D341Med (cell line): Measurements from ENCODE around the gene GJA10.

Experiments used
- DNase-seq: peaks from one replicate; pipeline ENCODE4 v3.0.0; 2012; ENCODE audit warnings: low spot score

GJA10 gene

GRCh38 chr6:89917801-89918366, 23.6 kb downstream of the GJA10 start:
- no peak for DNase-seq

GRCh38 chr6:89921197-89921596, 26.9 kb downstream of the GJA10 start:
- DNase-seq = no peak

- no peak for DNase-seq
Measured at GRCh38 chr6:89921691-89922090, 27.4 kb downstream of the GJA10 start.

- DNase-seq = no peak
Measured at GRCh38 chr6:89924231-89924630, 30.0 kb downstream of the GJA10 start.

DNA sequence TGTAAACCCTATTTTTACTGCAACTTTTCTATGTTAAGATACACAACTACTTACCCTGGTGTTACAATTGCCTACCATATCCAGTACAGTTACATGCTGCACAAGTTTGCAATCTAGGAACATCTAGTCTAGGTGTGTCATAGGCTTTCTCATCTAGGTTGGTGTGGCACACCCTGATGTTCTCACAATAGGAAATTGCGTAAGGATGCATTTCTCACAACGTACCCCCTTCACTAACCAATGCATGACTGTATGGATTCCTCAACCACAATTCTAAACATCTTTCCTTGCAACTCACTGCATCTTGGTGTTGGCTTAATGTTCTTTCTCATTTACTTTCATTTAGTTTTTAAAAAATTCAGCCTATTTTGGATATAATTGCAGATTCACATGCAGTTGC, 31.6 kb downstream of the GJA10 start:
- no peak for DNase-seq

- no peak for DNase-seq
Measured at GRCh38 chr6:89927264-89927663, 33.0 kb downstream of the GJA10 start.

DNA sequence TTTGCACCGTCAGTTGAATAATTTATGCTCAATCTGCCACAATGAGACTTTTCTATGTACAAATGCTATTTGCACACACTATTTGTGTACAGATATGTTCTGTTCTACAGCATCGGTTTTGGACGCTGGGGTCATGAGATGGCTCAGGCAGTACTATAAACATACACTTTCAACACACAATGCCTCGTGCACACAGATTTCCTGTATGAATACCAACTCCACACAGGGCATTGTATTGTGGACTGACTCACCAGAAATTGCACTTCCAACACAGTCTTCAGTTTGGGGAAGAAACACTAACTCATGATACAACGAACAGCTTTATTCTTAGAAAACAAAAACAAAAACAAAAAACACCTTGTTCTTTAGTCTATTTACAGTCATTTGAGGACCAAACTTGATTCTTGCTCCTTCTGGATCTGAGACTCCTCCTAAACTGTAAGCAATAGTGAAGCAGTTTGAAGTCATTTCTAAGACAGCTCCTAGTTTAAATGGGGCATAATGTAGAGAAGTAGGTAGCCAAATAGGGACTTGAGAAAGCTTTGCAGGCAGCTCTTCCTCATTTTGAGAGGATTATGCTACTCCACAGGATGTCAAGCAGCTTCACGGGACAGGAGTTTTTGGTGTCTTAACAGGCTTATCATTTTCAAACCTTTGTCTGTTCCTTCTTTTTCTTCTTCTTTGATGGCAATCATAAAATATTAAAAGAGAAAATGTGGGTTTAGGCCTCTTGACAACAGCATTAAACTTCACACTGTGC, 33.7 kb downstream of the GJA10 start:
- no peak for DNase-seq

DNA sequence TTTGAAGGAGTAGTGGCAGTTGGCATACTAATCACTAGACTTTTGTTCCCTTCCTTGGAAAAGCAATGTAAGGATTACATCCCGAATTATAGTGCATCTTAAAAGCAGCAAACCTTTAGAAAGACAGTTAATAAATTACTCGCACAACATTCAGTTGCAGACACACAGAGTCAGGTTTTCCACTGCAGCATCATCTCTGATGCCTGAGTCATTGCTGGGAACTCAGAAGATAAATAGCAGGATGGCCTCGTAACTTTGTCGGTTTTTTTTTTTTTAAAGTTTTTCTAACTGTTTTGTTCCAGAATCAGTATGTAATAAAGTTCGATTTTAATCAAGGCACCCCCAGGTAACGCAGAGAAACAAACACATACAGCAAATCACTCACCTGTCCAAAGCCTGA, 34.3 kb downstream of the GJA10 start:
- DNase-seq = no peak

GRCh38 chr6:89930789-89931188, 36.5 kb downstream of the GJA10 start:
- DNase-seq = no peak

GRCh38 chr6:89932245-89932802, 38.1 kb downstream of the GJA10 start:
- no peak for DNase-seq

DNA sequence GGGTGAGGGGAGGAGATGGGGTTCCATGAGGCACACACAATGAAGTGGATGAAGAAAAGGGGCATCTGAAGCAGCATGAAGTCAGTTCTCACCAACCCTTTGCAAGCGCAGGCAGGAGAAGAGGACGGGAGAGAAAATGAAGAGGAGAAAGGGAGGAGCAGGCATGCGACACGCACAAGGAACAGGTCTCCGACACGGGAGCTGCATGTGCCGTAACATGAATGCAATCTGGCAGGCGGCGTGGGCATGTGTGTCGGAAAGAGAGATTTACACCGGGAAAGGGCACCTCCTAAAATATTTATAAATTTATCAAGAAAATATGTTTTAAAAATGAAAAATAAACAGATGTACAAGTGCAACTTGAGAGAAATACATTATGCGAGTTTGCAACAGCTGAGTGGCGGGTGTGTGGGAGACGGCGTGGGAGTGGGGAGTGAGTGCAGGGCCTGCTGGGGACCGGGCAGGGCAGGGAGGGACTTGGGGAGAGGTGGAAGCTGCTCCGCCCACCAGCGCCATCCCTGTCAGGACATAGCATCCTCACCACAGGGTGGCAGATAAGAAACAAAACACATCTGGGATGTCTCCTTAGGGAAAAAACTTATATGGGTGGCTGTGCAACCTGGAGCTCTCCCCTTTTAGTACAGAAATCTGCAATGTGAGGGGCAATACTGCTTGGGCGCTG, 40.6 kb downstream of the GJA10 start:
- no peak for DNase-seq

DNA sequence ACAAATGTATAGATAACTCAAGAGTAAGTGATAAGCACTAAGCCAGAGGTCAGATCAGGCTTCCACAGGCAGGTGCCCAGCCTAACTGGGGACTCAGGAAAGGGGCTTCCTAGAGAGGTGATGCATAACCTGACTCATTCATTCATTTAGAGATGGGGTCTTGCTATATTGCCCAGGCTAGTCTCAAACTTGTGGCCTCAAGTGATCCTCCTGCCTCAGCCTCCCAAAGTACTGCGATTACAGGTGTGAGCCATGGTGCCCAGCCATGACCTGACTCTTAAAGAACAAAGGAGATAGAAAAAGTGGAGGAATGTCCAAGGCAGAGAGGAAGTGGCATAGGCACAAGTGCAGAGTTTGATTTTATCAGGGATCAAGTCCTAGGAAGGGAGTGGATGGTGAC, 41.9 kb downstream of the GJA10 start:
- DNase-seq = no peak

DNA sequence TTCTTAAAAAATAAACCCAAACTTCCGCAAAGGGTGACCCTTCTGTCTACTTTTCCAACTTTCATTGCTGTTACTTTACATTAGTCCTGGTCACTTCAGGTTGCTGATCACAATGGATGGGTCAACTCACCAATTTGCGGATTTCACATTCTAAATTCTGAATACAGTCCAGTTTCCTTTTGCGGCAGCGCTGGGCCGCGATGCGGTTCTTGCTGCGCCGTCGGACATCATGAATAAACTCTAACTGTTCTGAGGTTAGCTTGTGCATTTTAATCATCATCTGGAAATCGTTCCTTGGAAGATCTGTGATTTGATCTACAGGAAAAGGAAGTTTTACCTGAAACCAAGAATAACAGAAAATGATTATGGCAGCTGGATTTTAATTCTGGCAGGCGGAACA, 43.7 kb downstream of the GJA10 start:
- no peak for DNase-seq

- no peak for DNase-seq
Measured at GRCh38 chr6:89939144-89939543, 44.9 kb downstream of the GJA10 start.

DNA sequence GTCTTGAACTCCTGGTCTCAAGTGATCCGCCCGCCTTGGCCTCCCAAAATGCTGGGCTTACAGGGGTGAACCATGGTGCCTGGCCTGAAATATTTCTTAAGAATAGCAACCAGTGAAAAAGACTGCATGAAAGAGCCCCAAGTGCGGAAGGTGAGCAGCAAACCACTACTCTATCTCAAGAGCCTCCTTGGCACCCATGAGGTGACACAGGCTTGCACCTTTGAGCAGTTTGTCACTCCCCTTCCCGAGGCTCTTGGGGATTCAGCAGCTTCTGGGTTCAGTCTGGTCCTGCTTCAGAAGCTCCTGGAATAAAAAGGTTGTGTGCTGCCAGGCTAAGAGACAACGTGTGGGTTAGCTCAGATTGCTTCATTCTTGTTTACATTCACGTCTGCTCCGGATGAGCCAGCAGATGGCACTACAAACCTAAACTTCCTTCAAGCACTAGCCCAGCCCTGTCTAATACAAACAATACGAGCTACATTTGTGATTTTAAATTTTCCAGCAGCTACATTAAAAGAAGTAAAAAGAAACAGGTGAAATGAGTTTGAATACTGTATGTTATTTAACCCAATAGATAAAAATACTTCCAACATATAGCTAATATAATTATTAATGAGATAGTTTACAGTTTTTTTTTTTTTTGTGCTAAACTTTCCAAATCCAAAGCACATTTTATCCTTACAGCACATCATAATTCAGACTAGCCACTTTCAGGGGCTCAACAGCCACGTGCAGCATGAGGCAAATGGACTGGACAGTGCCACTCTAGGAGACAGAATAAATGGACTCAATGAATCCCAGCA, 46.2 kb downstream of the GJA10 start:
- DNase-seq = peak; percentile 78

DNA sequence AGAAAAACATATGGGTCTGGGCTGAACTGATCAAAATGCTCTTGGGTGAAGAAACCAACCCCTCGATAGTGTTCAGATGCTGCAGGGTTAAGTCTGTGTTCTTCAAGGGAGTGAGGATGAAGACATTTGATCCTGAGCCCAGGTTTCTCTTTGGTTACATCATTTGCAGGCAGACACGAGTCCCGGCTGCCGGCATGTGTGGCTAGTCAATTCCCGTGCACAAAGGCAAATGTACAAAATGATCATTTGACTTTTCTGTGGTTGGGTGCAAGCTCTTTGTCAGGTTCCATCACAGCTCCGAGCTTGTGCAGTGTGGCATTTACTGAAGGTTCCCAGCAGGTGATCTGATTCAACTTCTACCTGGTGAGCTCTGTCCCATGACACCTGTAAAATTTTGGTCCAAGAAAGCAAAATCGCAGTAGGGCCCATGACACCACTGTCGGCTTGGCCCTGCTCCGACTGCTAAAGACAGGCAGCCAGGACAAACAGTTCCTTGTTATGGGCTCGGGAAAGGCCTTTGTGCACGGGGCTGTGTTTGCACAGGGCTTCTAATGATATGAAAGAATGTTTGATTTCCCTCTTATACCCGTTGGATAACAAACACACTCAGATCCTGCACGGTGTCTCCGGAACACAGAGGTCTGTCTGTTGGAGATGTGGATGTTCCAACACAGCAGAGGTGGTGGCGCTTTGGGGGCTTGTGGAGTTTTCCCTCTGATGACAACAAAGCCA, 46.9 kb downstream of the GJA10 start:
- no peak for DNase-seq

DNA sequence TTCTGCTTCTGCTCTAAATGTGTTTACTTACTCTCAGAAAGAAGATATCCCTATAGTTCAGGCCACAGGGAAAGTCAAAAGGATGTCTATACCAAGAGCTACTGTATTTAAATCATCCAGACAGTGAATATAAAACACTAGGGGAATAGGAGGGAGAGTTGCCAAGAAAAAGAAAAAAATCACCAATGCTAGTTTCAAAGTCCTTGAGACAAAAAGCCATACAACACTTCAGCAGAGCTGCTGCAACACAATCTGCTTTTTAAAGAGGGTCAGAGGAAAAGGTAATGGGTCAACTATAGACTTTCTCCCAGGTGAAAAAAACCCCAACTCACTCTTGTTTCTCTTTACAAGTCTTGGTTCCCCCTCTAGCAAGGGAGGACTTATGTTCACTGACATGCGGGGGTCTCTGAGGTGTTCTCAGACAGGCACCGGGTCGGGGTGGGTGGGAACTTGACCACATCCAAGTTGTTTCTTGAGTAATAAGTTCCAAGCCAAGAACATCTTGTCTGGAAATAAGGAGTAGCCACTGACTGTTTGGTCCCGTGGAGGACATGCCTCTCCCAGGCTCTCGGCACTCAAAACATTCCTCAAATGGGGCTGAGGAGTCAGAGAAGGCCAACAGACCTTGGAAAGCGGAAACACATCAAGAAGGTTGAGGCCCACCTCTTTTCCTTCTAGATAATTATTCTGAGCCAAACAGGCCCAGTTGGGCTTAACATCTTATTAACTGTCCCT, 47.7 kb downstream of the GJA10 start:
- DNase-seq = no peak

GRCh38 chr6:89942601-89943000, 48.3 kb downstream of the GJA10 start:
- DNase-seq = no peak

DNA sequence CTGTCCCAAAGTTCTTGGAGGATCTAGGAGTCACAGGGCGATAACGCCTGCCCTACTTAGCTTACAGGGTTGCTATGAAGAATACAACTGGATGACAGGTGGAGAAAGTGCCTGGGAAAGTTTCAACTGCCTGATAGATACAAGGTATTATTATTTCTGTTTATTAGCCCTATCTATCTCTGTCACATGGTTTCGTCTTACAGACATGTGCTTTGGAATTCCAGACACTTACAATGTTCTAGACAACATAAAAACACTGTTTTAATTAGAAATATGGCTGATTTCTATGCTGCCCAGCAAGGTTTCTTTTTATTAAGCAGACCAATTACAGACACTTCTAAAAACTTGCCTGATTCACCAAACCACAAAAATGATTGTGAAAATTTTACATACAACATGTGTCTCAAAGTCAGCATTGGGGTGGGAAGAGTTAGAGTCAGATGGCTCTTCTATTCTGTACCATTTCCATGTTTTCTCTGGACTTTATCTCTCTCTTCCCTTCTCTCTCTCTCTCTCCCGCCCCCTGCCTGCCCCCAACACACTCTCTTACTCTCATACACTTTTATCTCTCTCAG, 50.0 kb downstream of the GJA10 start:
- DNase-seq = no peak

- no peak for DNase-seq
Measured at GRCh38 chr6:89944826-89945407, 50.6 kb downstream of the GJA10 start.
